Mucosa of stomach (tissue), 1 donor: ENCODE measurements around the gene RSL1D1.
A peak's percentile ranks its signal among the peaks of the same experiment; 100 is the strongest.
"Not testable (repeated sequence)": the region's sequence is repeated elsewhere in the genome, so short reads cannot be mapped to it uniquely, and the experiment has no call there.

Source experiments
- H3K27me3 ChIP-seq: one replicate; pipeline ENCODE4 v1.7.0; 2013; ENCODE audit warnings: mild to moderate bottlenecking, low read length; ENCODE audit not compliant: control insufficient read depth, insufficient read depth
- H3K36me3 ChIP-seq: one replicate; pipeline ENCODE4 v1.7.0; 2013; ENCODE audit warnings: low read length; ENCODE audit not compliant: control insufficient read depth, insufficient read depth
- H3K4me1 ChIP-seq: one replicate; pipeline ENCODE4 v1.7.0; 2013; ENCODE audit warnings: mild to moderate bottlenecking, low read length; ENCODE audit not compliant: control insufficient read depth, insufficient read depth
- H3K4me3 ChIP-seq: one replicate; pipeline ENCODE4 v1.7.0; 2013; ENCODE audit warnings: low read length
- H3K9ac ChIP-seq: one replicate; pipeline ENCODE4 v1.7.0; 2013; ENCODE audit warnings: mild to moderate bottlenecking, low read length, moderate library complexity
- H3K9me3 ChIP-seq: one replicate; pipeline ENCODE4 v1.7.0; 2013; ENCODE audit warnings: mild to moderate bottlenecking, low read length, moderate library complexity; ENCODE audit not compliant: control insufficient read depth
- donor health status: Pancreatic carcinoma.

Gene RSL1D1

DNA sequence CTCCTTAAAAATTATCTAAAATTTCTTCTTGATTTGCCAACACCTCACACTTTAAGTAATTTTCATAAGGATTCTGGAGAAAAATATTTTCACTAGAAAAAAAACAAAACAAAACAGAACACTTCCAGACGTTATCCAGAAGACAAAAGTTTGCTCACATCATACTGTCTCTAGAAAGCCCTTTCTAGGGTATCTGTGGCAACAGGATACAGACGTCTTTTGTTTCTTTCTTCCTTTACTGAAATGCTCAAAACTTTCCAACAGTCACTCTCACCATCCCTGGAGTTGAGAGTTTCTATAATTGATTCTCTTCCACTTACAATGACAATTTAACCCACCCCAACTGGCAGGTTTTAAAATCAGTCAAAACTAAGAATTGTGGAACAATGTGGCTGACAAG, 56.9 kb downstream of the RSL1D1 start:
- H3K9ac ChIP-seq = no peak overlapping the region
- H3K4me1 ChIP-seq = peaks cover 55% of the 10 kb centered on the region

DNA sequence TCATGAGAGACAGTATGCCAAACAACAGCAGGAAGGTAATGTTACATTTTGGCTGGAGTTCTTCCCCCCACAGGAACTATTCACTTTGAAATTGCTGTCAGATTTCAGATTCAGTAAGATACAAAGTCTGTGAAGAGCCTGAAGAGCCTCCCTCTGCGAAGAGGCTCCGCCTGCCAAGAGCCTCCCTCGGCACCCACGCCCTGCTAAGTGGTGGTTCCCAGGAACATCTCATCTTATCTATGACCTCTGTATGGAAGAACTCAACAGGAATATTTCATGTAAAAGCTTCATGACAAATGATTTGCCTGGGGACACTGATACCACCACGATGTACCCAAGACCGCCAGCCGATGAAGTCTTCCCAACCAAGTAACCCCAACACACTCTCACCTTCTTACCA, 57.5 kb downstream of the RSL1D1 start:
- no peak overlapping the region for H3K4me3 ChIP-seq
- H3K9me3 ChIP-seq = no peaks in the 10 kb centered on the region
- H3K36me3 ChIP-seq = no peaks in the 10 kb centered on the region
- peaks cover 50% of the 10 kb centered on the region for H3K4me1 ChIP-seq
- peak overlapping the region; percentile 13 for H3K9ac ChIP-seq
- no peaks in the 10 kb centered on the region for H3K27me3 ChIP-seq

More for the DNA sequence above, 56.9 kb downstream of the RSL1D1 start:
- Histone ChIP-seq H3K27me3 (no peaks in the 10 kb centered on the region), H3K36me3 (no peaks in the 10 kb centered on the region), H3K9me3 (no peaks in the 10 kb centered on the region), H3K4me3 (no peak overlapping the region)

GRCh38 chr16:11792410-11793241, 58.7 kb downstream of the RSL1D1 start:
- Histone ChIP-seq H3K9me3 (no peaks in the 10 kb centered on the region), H3K27me3 (no peaks in the 10 kb centered on the region), H3K9ac (no peak overlapping the region), H3K4me1 (peaks cover 38% of the 10 kb centered on the region), H3K4me3 (no peak overlapping the region), H3K36me3 (no peaks in the 10 kb centered on the region)

DNA sequence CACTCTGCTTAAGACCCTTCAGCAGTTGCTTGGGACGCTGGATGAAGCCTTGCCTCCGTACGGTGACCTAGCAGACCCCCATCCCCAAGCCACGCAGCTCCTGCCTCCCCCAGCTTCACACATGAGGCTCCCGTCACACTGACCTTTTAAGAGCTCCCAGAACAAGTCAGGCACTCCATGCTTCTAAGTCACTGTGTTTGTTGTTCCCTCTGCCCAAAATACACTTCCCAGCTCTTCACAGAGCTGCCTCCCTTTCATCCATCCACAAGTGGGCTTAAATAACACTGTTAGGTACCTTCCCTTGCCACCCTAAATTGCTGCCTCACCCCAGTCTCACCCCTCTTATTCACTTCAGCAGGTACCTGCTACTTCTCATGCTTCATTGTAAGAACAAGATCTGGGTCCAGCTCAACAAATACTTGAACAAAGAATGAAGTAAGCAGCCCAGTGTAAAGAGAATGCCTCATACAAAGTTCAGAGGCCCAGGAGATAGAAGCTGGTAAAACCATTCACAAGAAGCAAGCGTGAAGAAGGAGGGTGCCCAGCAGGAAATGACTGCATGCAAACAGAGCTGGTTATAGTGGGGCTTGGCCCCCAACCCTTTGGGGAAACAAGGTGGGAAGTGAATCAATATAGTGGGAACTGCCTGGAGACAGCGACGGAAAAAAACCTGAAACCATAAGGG, 60.1 kb downstream of the RSL1D1 start:
- peaks cover 38% of the 10 kb centered on the region for H3K4me1 ChIP-seq
- H3K36me3 ChIP-seq = no peaks in the 10 kb centered on the region
- no peak overlapping the region for H3K9ac ChIP-seq
- no peak overlapping the region for H3K4me3 ChIP-seq
- no peaks in the 10 kb centered on the region for H3K27me3 ChIP-seq
- no peaks in the 10 kb centered on the region for H3K9me3 ChIP-seq

DNA sequence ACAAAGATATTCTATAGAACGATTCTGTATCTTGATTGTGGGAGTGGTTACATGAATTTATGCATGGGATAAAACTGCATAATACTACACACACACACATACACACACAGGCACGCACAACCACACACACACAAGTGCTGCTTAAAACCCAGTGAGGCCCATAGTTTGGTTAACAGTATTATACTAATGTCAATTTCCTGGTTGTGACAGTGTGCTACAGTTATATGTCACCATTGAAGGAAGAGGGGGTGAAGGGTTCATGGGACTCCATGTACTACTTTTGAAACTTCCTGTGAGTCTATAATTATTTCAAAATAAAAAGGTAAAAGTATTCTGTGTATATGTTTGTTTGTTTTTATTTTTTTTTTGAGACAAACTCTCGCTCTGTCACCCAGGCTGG, 62.4 kb downstream of the RSL1D1 start:
- Histone ChIP-seq H3K4me1 (peaks cover 29% of the 10 kb centered on the region), H3K27me3 (no peaks in the 10 kb centered on the region), H3K36me3 (no peaks in the 10 kb centered on the region)

DNA sequence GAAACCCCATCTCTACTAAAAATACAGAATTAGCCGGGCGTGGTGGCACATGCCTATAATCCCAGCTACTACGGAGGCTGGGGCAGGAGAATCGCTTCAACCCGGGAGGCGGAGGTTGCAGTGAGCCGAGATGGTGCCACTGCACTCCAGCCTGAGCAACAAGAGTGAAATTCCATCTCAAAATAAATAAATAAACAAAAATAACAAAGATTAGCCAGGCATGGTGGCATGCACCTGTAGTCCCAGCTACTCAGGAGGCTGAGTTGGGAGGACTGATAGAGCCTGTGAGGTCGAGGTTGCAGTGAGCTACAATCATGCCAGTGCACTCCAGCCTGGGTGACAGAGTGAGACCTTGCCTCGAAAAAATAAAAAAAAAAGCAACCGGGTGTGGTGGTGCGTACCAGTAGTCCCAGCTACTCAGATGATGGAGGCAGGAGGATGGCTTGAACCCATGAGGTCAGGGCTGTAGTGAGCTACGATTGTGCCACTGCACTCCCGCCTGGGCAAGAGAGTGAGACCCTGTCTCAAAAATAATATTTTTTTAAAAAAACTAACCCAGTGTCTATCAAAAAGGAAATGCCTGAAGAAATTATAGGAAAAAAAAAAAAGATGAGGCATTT, 66.3 kb downstream of the RSL1D1 start:
- H3K9me3 ChIP-seq, H3K9ac ChIP-seq, H3K36me3 ChIP-seq, H3K4me3 ChIP-seq, H3K27me3 ChIP-seq: not testable (repeated sequence)
- H3K4me1 ChIP-seq = peaks cover 19% of the 10 kb centered on the region

More for the DNA sequence above, 62.4 kb downstream of the RSL1D1 start:
- Histone ChIP-seq H3K4me3 (no peak overlapping the region), H3K9ac (no peak overlapping the region), H3K9me3 (no peaks in the 10 kb centered on the region)

DNA sequence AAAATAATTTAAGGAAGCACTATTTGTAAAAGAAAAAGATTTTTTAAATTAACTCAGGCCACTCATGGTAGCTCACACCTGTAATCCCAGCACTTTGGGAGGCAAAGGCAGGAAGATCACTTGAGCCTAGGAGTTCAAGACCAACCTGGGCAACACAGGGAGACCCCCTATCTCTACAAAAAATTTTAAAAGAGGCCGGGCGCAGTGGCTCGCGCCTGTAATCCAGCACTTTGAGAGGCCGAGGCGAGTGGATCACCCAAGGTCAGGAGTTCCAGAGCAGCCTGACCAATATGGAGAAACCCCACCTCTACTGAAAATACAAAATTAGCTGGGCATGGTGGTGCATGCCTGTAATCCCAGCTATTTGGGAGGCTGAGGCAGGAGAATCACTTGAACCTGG, 67.0 kb downstream of the RSL1D1 start:
- not testable (repeated sequence) for H3K27me3 ChIP-seq, H3K9ac ChIP-seq, H3K36me3 ChIP-seq, H3K4me3 ChIP-seq, H3K9me3 ChIP-seq
- peaks cover 19% of the 10 kb centered on the region for H3K4me1 ChIP-seq

DNA sequence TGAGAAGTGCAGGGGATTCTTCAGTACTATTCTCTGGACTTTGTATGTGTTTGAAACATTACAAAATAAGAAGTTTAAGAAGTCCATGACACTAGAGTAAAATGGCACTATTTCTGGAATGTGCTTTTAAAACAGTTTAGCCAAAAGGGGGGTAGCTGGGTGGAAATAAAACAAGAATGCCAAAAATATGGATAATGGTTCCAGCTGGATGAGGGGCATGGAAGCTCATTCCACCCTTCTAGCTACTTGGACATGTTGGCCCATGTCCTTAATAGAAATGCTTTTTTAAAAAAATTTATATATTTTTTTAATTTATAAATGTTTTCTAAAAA, 67.3 kb downstream of the RSL1D1 start:
- no peaks in the 10 kb centered on the region for H3K27me3 ChIP-seq
- no peaks in the 10 kb centered on the region for H3K36me3 ChIP-seq
- no peaks in the 10 kb centered on the region for H3K9me3 ChIP-seq
- no peak overlapping the region for H3K4me3 ChIP-seq
- peaks cover 19% of the 10 kb centered on the region for H3K4me1 ChIP-seq
- H3K9ac ChIP-seq = peak overlapping the region; percentile 8
